Measurements from ENCODE around the gene MYO9B. TPM values are rescaled to one million over a fixed set of nuclear protein-coding genes. Genes with fewer than 3 reads are reported as not detected.

MYO9B gene
- total RNA-seq, 1 experiment from 2014 or later = 58.6 TPM

- peaks cover 15 to 18% of the 10 kb centered on the region in 2 experiments for H3K4me1 Mint-ChIP-seq
- Histone ChIP-seq H2BK15ac (ENCODE audit: low read depth, low read length) (no peak overlapping the region), H2BK20ac (ENCODE audit: low read depth, low read length, poor library complexity, severe bottlenecking) (no peak overlapping the region), H2AK5ac (ENCODE audit: insufficient read length, low read length) (no peak overlapping the region), H4K20me1 (ENCODE audit: control insufficient read depth, insufficient read depth, insufficient read length) (no peaks in the 10 kb centered on the region), H2BK5ac (ENCODE audit: insufficient read length, low read length) (no peak overlapping the region), H3K27ac (ENCODE audit: insufficient read length, low read depth, low read length) (no peak overlapping the region), H2BK12ac (ENCODE audit: insufficient read length, low read depth, low read length) (no peak overlapping the region), H3K79me2 (ENCODE audit: insufficient read depth, low read length) (no peaks in the 10 kb centered on the region), H3K27me3 (ENCODE audit: insufficient read depth, low read length) (no peaks in the 10 kb centered on the region), H3K4me1 (ENCODE audit: insufficient read depth, low read length) (peaks cover 11% of the 10 kb centered on the region; the same call in 1 of the 2 replicates), H2AFZ (ENCODE audit: low read length) (no peak overlapping the region), H3K23ac (ENCODE audit: insufficient read length, low read depth, low read length) (no peak overlapping the region), H3T11ph (ENCODE audit: low read length) (no peak overlapping the region), H4K5ac (ENCODE audit: insufficient read length, low read depth, low read length) (no peak overlapping the region), H3K18ac (ENCODE audit: insufficient read length, low read depth, low read length) (no peak overlapping the region), H3K9ac (ENCODE audit: extremely low read depth, insufficient read length, low read length) (no peak overlapping the region), H4K8ac (replicated peaks; ENCODE audit: insufficient read length, low read depth, low read length) (no peak overlapping the region), H3K4me2 (ENCODE audit: insufficient read depth, insufficient read length, low read length) (no peak overlapping the region), H4K91ac (ENCODE audit: insufficient read length, low read depth, low read length) (no peak overlapping the region), H3K79me1 (ENCODE audit: insufficient read depth, low read depth, low read length, poor library complexity, severe bottlenecking) (no peaks in the 10 kb centered on the region), H3K14ac (ENCODE audit: insufficient read depth, low read length) (peak overlapping the region; percentile 16; the same call in 1 of the 2 replicates), H3K56ac (ENCODE audit: insufficient read length, low read depth, low read length) (no peak overlapping the region), H3K4ac (ENCODE audit: low read depth, low read length) (no peak overlapping the region), H2BK120ac (ENCODE audit: low read depth, low read length, poor library complexity, severe bottlenecking) (no peak overlapping the region), H3K9me3 (ENCODE audit: control insufficient read depth, low read depth, low read length) (no peaks in the 10 kb centered on the region), H3K23me2 (ENCODE audit: insufficient read length, low read depth, low read length, poor library complexity, severe bottlenecking) (no peaks in the 10 kb centered on the region)
- H3K4me3 Mint-ChIP-seq = peak overlapping the region in 1 of 2 experiments; percentile 11; a peak in 1 of 5 replicates
- TF ChIP-seq CTCF (conservative IDR thresholded peaks at IDR 0.05) = no peak
- no peaks in the 10 kb centered on the region; the same call in 1 of the 2 replicates for H3K27me3 Mint-ChIP-seq (ENCODE audit: low read depth)
- H3K27ac Mint-ChIP-seq = peak overlapping the region; percentile 88 to 89 (median 88)
- H3K9me3 Mint-ChIP-seq = no peaks in the 10 kb centered on the region
- DNase-seq = no peak
- no CpG with 5 or more reads among the region's 23 CpGs for WGBS (ENCODE audit: extremely low coverage, insufficient read length, low lambda C conversion rate)
- peaks cover 0 to 17% (median 8%) of the 10 kb centered on the region in 3 experiments; a peak in 4 of 7 replicates for H3K36me3 Mint-ChIP-seq (ENCODE audit: insufficient read depth in 1 of 3, low read depth in 3 of 3)
Observed at GRCh38 chr19:17125728-17126677, 50.4 kb downstream of the MYO9B start.
